Gastroesophageal sphincter (tissue), 4 donors: ENCODE data around the gene CLDN3. TPM values are rescaled to one million over a fixed set of nuclear protein-coding genes. Genes with fewer than 3 reads are reported as not detected.
A peak's percentile ranks its signal among the peaks of the same experiment; 100 is the strongest.

ENCODE experiments used
- ATAC-seq: fragments of 150-250 bp; one replicate; pipeline ENCODE4 v1.9.1; 2016; ENCODE audit warnings: mild to moderate bottlenecking, moderate library complexity
- H3K27ac ChIP-seq, 4 donors: fragments of 200-600 bp; sonication (generic) in 3 of 4; 1 replicate in 3 of 4; 2 replicates in 1 of 4; pipeline ENCODE4 v1.5.1; 2016 to 2019
- H3K27me3 ChIP-seq: fragments of 200-600 bp; sonication (generic); one replicate; pipeline ENCODE4 v1.5.1; 2019
- H3K36me3 ChIP-seq, 2 donors: fragments of 200-600 bp; sonication (generic); one replicate each; pipeline ENCODE4 v1.5.1; 2019; ENCODE audit warnings: control low read depth in 1 of 2
- H3K4me1 ChIP-seq, 3 donors: fragments of 200-600 bp; sonication (generic); 1 replicate in 2 of 3; 2 replicates in 1 of 3; pipeline ENCODE4 v1.5.1; 2016 to 2019; ENCODE audit warnings: control low read depth in 2 of 3
- H3K4me3 ChIP-seq, 2 donors: fragments of 200-600 bp; sonication (generic); one replicate each; pipeline ENCODE4 v1.5.1; 2019; ENCODE audit warnings: mild to moderate bottlenecking in 1 of 2, moderate library complexity in 1 of 2
- H3K9me3 ChIP-seq, 3 donors: fragments of 200-600 bp; sonication (generic); one replicate each; pipeline ENCODE4 v1.5.1; 2017 to 2019; ENCODE audit warnings: control low read depth in 2 of 3
- CTCF ChIP-seq, 4 experiments: fragments of 200-600 bp in 2 of 4; fragments of 450-650 bp in 2 of 4; sonication (generic) in 1 of 4; IDR thresholded peaks; one replicate each; pipeline ENCODE4 v1.5.1; 2017 to 2019; ENCODE audit warnings: antibody characterized with exemption in 4 of 4, mild to moderate bottlenecking in 2 of 4, moderate library complexity in 2 of 4
- EP300 ChIP-seq: sonication (generic); formaldehyde crosslinking; IDR thresholded peaks from one replicate; pipeline ENCODE4 v1.6.1; 2017; ENCODE audit warnings: antibody characterized with exemption, mild to moderate bottlenecking
- POLR2A ChIP-seq, 2 donors: fragments of 450-650 bp; IDR thresholded peaks; one replicate each; pipeline ENCODE4 v1.6.1; 2017; ENCODE audit warnings: antibody characterized with exemption in 2 of 2, mild to moderate bottlenecking in 2 of 2, moderate library complexity in 1 of 2
- POLR2AphosphoS5 ChIP-seq: sonication (generic); formaldehyde crosslinking; IDR thresholded peaks from one replicate; pipeline ENCODE4 v1.6.1; 2017; ENCODE audit warnings: antibody characterized with exemption
- WGBS, 2 donors: methylation state at CpG; one replicate each; pipeline ENCODE4 v1.1.5; 2018; ENCODE audit warnings: low coverage in 1 of 2; 5-methylcytosine and 5-hydroxymethylcytosine counted together
- total RNA-seq, 4 donors: library from RNA; depleted of rRNA; stranded (reverse); fragments of >200 nt; gene quantifications; one replicate each; pipeline ENCODE4 v1.1.0, GENCODE V29; 2016

CLDN3 gene
- 1 to 10 TPM in 1 of 4 donors, not detected in 3; 5.9 TPM for total RNA-seq

GRCh38 chr7:73770002-73770859 lies at the start of gene CLDN3:
TSS of gene CLDN3 (minus strand) at chr7:73770270. CDS start at chr7:73770049, 221 bp downstream.
- TF ChIP-seq CTCF (IDR thresholded peaks at IDR 0.05) (no peak), POLR2AphosphoS5 (no peak), POLR2A (IDR thresholded peaks at IDR 0.05) (no peak), EP300 (no peak)
- peak within 1 kb of the TSS in 1 of 2 donors; percentile 34 for H3K4me3 ChIP-seq
- no CpG with 5 or more reads among the region's 82 CpGs for WGBS, 2 donors
- H3K36me3 ChIP-seq: no peaks in the 10 kb centered on the region
- no peaks in the 10 kb centered on the region for H3K9me3 ChIP-seq
- H3K27me3 ChIP-seq: peaks cover 61% of the 10 kb centered on the region
- ATAC-seq: no peak
- peaks cover 0 to 24% (median 0%) of the 10 kb centered on the region in 3 donors for H3K4me1 ChIP-seq
- no peak within 1 kb of the TSS for H3K27ac ChIP-seq

GRCh38 chr7:73817121-73817520 lies 47.1 kb upstream of the CLDN3 start:
- Histone ChIP-seq H3K27me3 (no peaks in the 10 kb centered on the region), H3K4me3 (no peak overlapping the region), H3K36me3 (no peaks in the 10 kb centered on the region), H3K4me1 (no peaks in the 10 kb centered on the region), H3K9me3 (no peaks in the 10 kb centered on the region), H3K27ac (no peak overlapping the region)
- WGBS, 2 donors: 91 to 100% methylated on average over 1 to 6 of the region's 6 CpGs
- ATAC-seq: no peak
- TF ChIP-seq POLR2AphosphoS5 (no peak), CTCF (IDR thresholded peaks at IDR 0.05) (no peak), POLR2A (IDR thresholded peaks at IDR 0.05) (no peak), EP300 (no peak)

GRCh38 chr7:73815436-73815835 lies 45.4 kb upstream of the CLDN3 start:
- 67 to 87% methylated on average over 4 to 8 of the region's 8 CpGs for WGBS, 2 donors
- Histone ChIP-seq H3K27me3 (peaks cover 13% of the 10 kb centered on the region), H3K4me1 (no peaks in the 10 kb centered on the region), H3K36me3 (no peaks in the 10 kb centered on the region), H3K4me3 (no peak overlapping the region), H3K9me3 (no peaks in the 10 kb centered on the region), H3K27ac (no peak overlapping the region)
- no peak for ATAC-seq
- TF ChIP-seq EP300 (no peak), CTCF (IDR thresholded peaks at IDR 0.05) (no peak), POLR2AphosphoS5 (no peak), POLR2A (IDR thresholded peaks at IDR 0.05) (no peak)

- Histone ChIP-seq H3K36me3 (no peaks in the 10 kb centered on the region), H3K27ac (no peak overlapping the region), H3K4me1 (no peaks in the 10 kb centered on the region), H3K27me3 (peaks cover 16% of the 10 kb centered on the region), H3K4me3 (no peak overlapping the region), H3K9me3 (no peaks in the 10 kb centered on the region)
- TF ChIP-seq POLR2A (IDR thresholded peaks at IDR 0.05) (no peak), EP300 (no peak), POLR2AphosphoS5 (no peak)
- no peak for ATAC-seq
- WGBS, 2 donors: 71 to 90% methylated on average over 3 of the region's 3 CpGs
Measured at GRCh38 chr7:73812996-73813395, 42.9 kb upstream of the CLDN3 start.

GRCh38 chr7:73811760-73812168 lies 41.7 kb upstream of the CLDN3 start:
- no peak overlapping the region for H3K4me3 ChIP-seq
- WGBS, 2 donors: 12 to 23% methylated on average over 5 to 10 of the region's 11 CpGs
- H3K27me3 ChIP-seq: peaks cover 16% of the 10 kb centered on the region
- no peaks in the 10 kb centered on the region for H3K4me1 ChIP-seq
- no peak overlapping the region for H3K27ac ChIP-seq
- H3K9me3 ChIP-seq: no peaks in the 10 kb centered on the region
- H3K36me3 ChIP-seq: no peaks in the 10 kb centered on the region
- TF ChIP-seq POLR2AphosphoS5: no peak
- TF ChIP-seq CTCF (IDR thresholded peaks at IDR 0.05): peak; percentile 75 to 88 (median 76)
- no peak for TF ChIP-seq EP300
- no peak for TF ChIP-seq POLR2A (IDR thresholded peaks at IDR 0.05)
- ATAC-seq: peak; percentile 88
